K562 (cell line): Measurements from ENCODE around the gene TTC31. TPM values are rescaled to one million over a fixed set of nuclear protein-coding genes. Genes with fewer than 3 reads are reported as not detected.

ENCODE experiments used
- ATAC-seq: fragments of 200-7000 bp; cut with Tn5 transposase; 3 replicates; pipeline ENCODE4 v1.9.1; 2020; ENCODE audit warnings: moderate library complexity
- BruUV-seq: library from RNA; stranded (reverse); fragments of 400-500 nt; replicated peaks from 2 replicates; lab custom pipeline; 2021; lab: Mats Ljungman, UMichigan
- CTCF ChIA-PET: fragments of 300-600 bp; formaldehyde crosslinking; extraction: SDS; loops from one replicate; lab custom pipeline; 2021; ENCODE audit warnings: low intra/inter-chr PET ratio; lab: Yijun Ruan, JAX
- POLR2A ChIA-PET: fragments of 300-600, 350-650 bp; sonication (Branson Sonifier 250); formaldehyde crosslinking; extraction: SDS; loops from one replicate; lab custom pipeline; 2021; ENCODE audit warnings: antibody characterized with exemption, inconsistent platforms; lab: Yijun Ruan, JAX
- DNase-seq, 4 experiments: peaks; one replicate each; pipeline versions ENCODE4 v3.0.0 to v3.0.0-alpha.2; 2011 to 2018; ENCODE audit warnings: low spot score in 3 of 4, mixed read lengths in 3 of 4; ENCODE audit errors: extremely low read depth in 1 of 4
- FAIRE-seq: peaks from 2 replicates; lab custom pipeline; 2011; peaks lifted over from hg19 to GRCh38; lab: Jason Lieb, UNC
- H2AFZ ChIP-seq: 2 replicates; pipeline ENCODE4 v1.6.0; 2011; ENCODE audit warnings: low read depth, low read length, control low read depth, inconsistent platforms
- H3K27ac ChIP-seq: fragments of 200-600 bp; 3 replicates; pipeline ENCODE4 v1.8.0; 2011; ENCODE audit warnings: low read depth, mild to moderate bottlenecking, control low read depth, inconsistent platforms, low read length, moderate library complexity, mixed read lengths; ENCODE audit errors: extremely low read depth
- H3K27me3 ChIP-seq, 2 experiments: fragments of 300-600 bp in 1 of 2; 2 replicates in 1 of 2; 3 replicates in 1 of 2; pipeline versions ENCODE4 v1.6.0 to v1.8.0; 2011; ENCODE audit warnings: inconsistent platforms in 2 of 2, low read length in 2 of 2, mild to moderate bottlenecking in 1 of 2, mixed read lengths in 1 of 2, moderate library complexity in 1 of 2; ENCODE audit not compliant: control insufficient read depth in 2 of 2, insufficient read depth in 2 of 2
- H3K36me3 ChIP-seq: fragments of 300-600 bp; 3 replicates; pipeline ENCODE4 v1.8.0; 2011; ENCODE audit warnings: mild to moderate bottlenecking, low read length, inconsistent platforms; ENCODE audit not compliant: control insufficient read depth, insufficient read depth
- H3K4me1 ChIP-seq, 2 experiments: fragments of 200-600 bp in 1 of 2; replicated peaks in 1 of 2; 2 replicates in 1 of 2; 3 replicates in 1 of 2; pipeline versions ENCODE4 v1.5.1 to v1.8.0; 2011; ENCODE audit warnings: inconsistent platforms in 2 of 2, low read length in 2 of 2, mild to moderate bottlenecking in 1 of 2, mixed read lengths in 1 of 2, moderate library complexity in 1 of 2; ENCODE audit not compliant: control insufficient read depth in 2 of 2, insufficient read depth in 2 of 2
- H3K4me2 ChIP-seq: 2 replicates; pipeline ENCODE4 v1.6.1; 2011; ENCODE audit warnings: low read length, control low read depth, inconsistent platforms, mixed read lengths; ENCODE audit not compliant: insufficient read depth
- H3K4me3 ChIP-seq: fragments of 200-600 bp; sonication (generic), shearing (Covaris generic); 2 replicates; pipeline ENCODE4 v1.5.1; 2016; ENCODE audit warnings: control low read depth, inconsistent platforms
- H3K79me2 ChIP-seq: fragments of 200-600 bp; 3 replicates; pipeline ENCODE4 v1.8.0; 2011; ENCODE audit warnings: low read length, inconsistent platforms; ENCODE audit not compliant: control insufficient read depth, insufficient read depth
- H3K9ac ChIP-seq, 2 experiments: 2 replicates each; pipeline versions ENCODE4 v1.6.0 to v1.6.1; 2011; ENCODE audit warnings: low read depth in 2 of 2, low read length in 2 of 2, control low read depth in 1 of 2, inconsistent platforms in 1 of 2, mild to moderate bottlenecking in 1 of 2, mixed read lengths in 1 of 2; ENCODE audit not compliant: insufficient read depth in 1 of 2
- H3K9me1 ChIP-seq: one replicate; pipeline ENCODE4 v1.6.0; 2011; ENCODE audit warnings: inconsistent platforms, mild to moderate bottlenecking, low read length, moderate library complexity; ENCODE audit not compliant: control insufficient read depth, insufficient read depth
- H3K9me3 ChIP-seq: replicated peaks from 2 replicates; pipeline ENCODE4 v1.5.1; 2011; ENCODE audit warnings: low read depth, low read length, inconsistent platforms; ENCODE audit not compliant: control insufficient read depth, insufficient read depth
- H4K20me1 ChIP-seq: replicated peaks from 2 replicates; pipeline ENCODE4 v1.6.1; 2011; ENCODE audit warnings: low read length, inconsistent platforms, mixed read lengths; ENCODE audit not compliant: control insufficient read depth, insufficient read depth
- BDP1 ChIP-seq: IDR thresholded peaks from 3 replicates; pipeline ENCODE4 v1.6.1; 2011; ENCODE audit not compliant: insufficient read length, insufficient read depth
- CBFA2T2 ChIP-seq: fragments of 450-650 bp; conservative IDR thresholded peaks from 2 replicates; pipeline ENCODE4 v1.6.1; 2017; ENCODE audit warnings: mild to moderate bottlenecking
- POLR2A ChIP-seq: fragments of 450-650 bp; conservative IDR thresholded peaks from 2 replicates; pipeline ENCODE4 v1.6.1; 2016
- WGBS: fragments of 100-300 bp; shearing (Covaris generic); methylation state at CpG from one replicate; pipeline ENCODE4 v1.1.6; 2016; ENCODE audit warnings: low coverage, mixed read lengths; ENCODE audit not compliant: insufficient coverage; ENCODE audit errors: missing lambda C conversion rate; 5-methylcytosine and 5-hydroxymethylcytosine counted together
- in situ Hi-C: fragments of 300-500 bp; cut with MboI; formaldehyde crosslinking; loops from 4 replicates; pipeline ENCODE4 v1.15.0; 2018; ENCODE audit warnings: inconsistent platforms, mixed read lengths
- intact Hi-C: fragments of 100-400 bp; cut with micrococcal nuclease; formaldehyde crosslinking; loops from 2 replicates; pipeline ENCODE4 v1.14.2; 2022
- polyA plus RNA-seq, 8 experiments: library from polyadenylated mRNA; depleted of rRNA in 4 of 8; stranded (reverse) in 5 of 8; unstranded in 3 of 8; fragments of >200 nt; fragmentation: Nextera tagmentation in 2 of 8; fragmentation: Illumina TruSeq in 1 of 8; extraction: Ambion mirVana in 2 of 8; extraction: Trizol in 1 of 8; gene quantifications; 2 replicates each; pipeline versions ENCODE4 v1.2.1 to v1.2.3, GENCODE V29; 2011 to 2014; ENCODE audit warnings: inconsistent platforms in 1 of 8, missing spikeins in 1 of 8
- total RNA-seq, 7 experiments: library from RNA; depleted of rRNA in 6 of 7; stranded (reverse); fragments of >200 nt in 6 of 7; fragmentation: Illumina TruSeq in 2 of 7; extraction: Trizol in 2 of 7; gene quantifications; 2 replicates each; pipeline versions ENCODE4 v1.2.1 to v1.2.3, GENCODE V29; 2011 to 2021; ENCODE audit warnings: low replicate concordance in 1 of 7
- TF ChIP-seq, protein P1 (sequence below): fragments of 450-650 bp; IDR thresholded peaks from 2 replicates; pipeline ENCODE4 v1.7.0; 2016; ENCODE audit warnings: borderline replicate concordance

The TTC31 gene
- total and polyA plus RNA-seq, 9 of the 15 experiments (the other 6 are each of a cell fraction or from before 2014, with no cell fraction given) = 4.7 to 30.5 (median 15.9) TPM

DNA sequence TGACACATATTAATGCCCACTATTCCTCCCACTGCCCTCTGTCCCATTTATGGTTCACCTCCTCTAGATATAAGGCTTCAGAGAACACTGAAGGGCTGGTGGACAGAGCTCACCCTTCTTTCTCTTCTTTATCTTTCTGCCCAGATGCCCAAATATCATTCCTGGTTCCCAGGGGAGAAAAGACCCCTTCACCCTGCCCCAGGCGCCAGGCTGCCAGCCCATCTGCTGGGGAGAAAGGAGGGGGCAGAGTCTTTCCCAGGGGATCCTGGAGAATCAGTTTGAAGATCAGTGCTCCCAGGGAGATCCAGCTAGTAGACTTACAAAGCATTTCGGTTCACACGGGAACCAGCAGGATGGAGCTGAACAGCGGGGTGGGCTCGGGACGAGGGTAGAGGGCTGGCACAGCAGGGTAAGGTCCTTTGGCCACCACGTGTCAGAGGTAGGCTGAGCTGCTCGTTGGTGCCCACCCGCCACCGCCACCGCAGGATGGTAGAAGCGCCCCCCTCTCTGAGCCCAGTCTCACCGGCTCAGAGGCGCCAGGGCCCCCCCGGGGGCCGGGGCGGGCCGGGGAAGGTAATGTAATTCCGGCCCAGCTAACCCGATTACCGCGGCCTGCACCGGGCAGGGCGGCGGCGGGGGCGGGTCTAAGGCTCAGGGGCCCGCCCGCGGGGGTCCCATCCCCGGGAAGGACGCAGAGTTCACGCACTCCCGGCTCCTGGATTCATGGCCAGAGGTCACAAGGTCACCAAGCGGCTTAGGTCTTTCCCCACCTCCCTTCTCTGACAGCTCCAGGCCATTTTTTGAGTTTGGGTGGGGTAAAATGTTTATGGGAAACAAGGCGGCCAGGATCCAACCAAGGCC lies 30.1 kb downstream of the TTC31 start:
- Histone ChIP-seq H3K27ac (no peak overlapping the region), H3K9me1 (no peaks in the 10 kb centered on the region), H4K20me1 (no peaks in the 10 kb centered on the region), H3K4me3 (no peak overlapping the region), H3K79me2 (no peaks in the 10 kb centered on the region), H3K27me3 (no peaks in the 10 kb centered on the region), H2AFZ (no peak overlapping the region), H3K36me3 (no peaks in the 10 kb centered on the region), H3K9me3 (no peaks in the 10 kb centered on the region), H3K4me1 (peaks cover 17 to 32% of the 10 kb centered on the region in 2 experiments; a peak in 4 of 5 replicates), H3K4me2 (no peak overlapping the region), H3K9ac (0 out of 4 replicates have a peak overlapping the region, but pooled peaks of 1 of the 2 experiments have one; percentile 15)
- DNase-seq (no peak), FAIRE-seq (no peak), ATAC-seq (no peak)
- 59% methylated on average over 17 of the region's 36 CpGs for WGBS
- intact Hi-C loops (no loop called here), in situ Hi-C loops (no loop called here)
- POLR2A ChIA-PET = interaction anchor here (0.6 to 0.9 kb wide), 2 partner anchors 17 to 105 kb away, joined by 3 to 5 read pairs; partner anchors contain the start of genes AUP1 and HTRA2
- CTCF ChIA-PET = no interaction called here
- TF ChIP-seq POLR2A (no peak), CBFA2T2 (no peak), BDP1 (no peak)
- TF ChIP-seq, protein P1, sequence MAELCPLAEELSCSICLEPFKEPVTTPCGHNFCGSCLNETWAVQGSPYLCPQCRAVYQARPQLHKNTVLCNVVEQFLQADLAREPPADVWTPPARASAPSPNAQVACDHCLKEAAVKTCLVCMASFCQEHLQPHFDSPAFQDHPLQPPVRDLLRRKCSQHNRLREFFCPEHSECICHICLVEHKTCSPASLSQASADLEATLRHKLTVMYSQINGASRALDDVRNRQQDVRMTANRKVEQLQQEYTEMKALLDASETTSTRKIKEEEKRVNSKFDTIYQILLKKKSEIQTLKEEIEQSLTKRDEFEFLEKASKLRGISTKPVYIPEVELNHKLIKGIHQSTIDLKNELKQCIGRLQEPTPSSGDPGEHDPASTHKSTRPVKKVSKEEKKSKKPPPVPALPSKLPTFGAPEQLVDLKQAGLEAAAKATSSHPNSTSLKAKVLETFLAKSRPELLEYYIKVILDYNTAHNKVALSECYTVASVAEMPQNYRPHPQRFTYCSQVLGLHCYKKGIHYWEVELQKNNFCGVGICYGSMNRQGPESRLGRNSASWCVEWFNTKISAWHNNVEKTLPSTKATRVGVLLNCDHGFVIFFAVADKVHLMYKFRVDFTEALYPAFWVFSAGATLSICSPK = no peak
- no TSS peak for BruUV-seq
